SKM-1 treated with dmso at 0.1 percent for 144 hours (cell line): ENCODE results near the gene GBP6.
"Not testable (repeated sequence)": the region's sequence is repeated elsewhere in the genome, so short reads cannot be mapped to it uniquely, and the experiment has no call there.

ENCODE experiments used
- DNase-seq: peaks from one replicate; lab custom pipeline; 2025; ENCODE audit not compliant: unreplicated experiment; lab: John Stamatoyannopoulos, UW

The GBP6 gene, protein sequence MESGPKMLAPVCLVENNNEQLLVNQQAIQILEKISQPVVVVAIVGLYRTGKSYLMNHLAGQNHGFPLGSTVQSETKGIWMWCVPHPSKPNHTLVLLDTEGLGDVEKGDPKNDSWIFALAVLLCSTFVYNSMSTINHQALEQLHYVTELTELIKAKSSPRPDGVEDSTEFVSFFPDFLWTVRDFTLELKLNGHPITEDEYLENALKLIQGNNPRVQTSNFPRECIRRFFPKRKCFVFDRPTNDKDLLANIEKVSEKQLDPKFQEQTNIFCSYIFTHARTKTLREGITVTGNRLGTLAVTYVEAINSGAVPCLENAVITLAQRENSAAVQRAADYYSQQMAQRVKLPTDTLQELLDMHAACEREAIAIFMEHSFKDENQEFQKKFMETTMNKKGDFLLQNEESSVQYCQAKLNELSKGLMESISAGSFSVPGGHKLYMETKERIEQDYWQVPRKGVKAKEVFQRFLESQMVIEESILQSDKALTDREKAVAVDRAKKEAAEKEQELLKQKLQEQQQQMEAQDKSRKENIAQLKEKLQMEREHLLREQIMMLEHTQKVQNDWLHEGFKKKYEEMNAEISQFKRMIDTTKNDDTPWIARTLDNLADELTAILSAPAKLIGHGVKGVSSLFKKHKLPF

DNA sequence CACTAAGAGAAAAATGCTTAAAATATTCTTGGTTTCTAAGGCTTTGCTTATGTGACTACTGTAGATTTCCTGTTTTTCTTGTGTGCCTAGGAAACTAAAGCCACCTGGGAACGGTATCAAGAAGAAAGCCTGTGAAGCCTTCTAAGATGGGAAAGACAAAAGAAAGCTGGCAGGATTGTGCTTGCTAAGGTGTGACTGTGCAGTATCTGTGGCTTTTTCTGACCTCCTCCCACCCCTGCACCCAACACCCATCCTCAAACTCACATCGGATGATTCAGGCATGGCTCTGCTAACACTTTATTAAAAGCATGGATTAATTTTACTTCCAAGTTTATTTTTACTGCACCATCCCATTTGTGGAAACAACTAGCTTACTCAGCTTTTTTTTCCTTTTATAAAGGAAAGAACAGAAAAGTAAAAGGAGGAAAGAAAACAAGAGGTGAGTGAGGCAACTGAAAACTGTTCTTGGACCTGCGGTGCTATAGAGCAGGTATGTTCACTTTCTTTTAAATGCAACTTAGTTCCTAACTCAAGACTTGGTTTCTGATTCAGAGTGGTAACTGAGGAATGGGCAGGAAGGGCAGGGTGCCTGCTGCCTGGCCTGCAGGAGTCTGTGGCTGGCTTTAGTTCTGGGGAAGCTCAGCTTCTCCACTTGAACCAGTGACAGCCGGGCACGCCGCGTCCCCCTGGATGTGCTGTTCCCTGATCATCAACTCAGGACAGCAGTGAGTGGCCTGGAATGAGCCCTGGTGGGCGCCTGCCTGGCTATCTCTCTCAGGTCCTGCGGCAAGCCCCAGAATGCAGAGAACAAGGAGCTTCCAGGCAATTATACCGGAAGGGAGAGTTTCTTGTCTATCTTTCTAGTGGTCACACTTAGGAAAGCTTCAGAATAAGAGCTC is at the start of gene GBP6:
TSS of gene GBP6 (plus strand) at position 422 of the 899 bp plus-strand sequence. CDS start 4,493 bp downstream, outside the sequence.
- DNase-seq = no peak

GRCh38 chr1:89322402-89322801 is 41.5 kb upstream of the GBP6 start:
- DNase-seq = no peak

DNA sequence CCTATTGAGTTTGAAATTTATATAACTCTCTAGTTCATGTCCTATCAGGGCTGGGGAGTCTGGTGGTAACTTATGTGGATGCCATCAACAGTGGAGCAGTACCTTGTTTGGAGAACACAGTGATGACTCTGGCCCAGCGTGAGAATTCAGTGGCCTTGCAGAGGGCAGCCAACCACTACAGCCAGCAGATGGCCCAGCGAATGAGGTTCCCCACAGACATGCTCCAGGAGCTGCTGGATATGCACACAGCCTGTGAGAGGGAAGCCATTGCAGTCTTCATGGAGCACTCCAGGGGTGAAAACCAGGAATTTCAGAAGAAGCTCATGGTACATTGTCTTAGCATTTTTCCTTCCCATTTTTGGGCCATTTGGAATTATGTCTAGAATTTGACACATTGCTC is 32.0 kb upstream of the GBP6 start:
- no peak for DNase-seq

GRCh38 chr1:89332461-89332860 is 31.4 kb upstream of the GBP6 start:
- DNase-seq = no peak

GRCh38 chr1:89335486-89335885 is 28.4 kb upstream of the GBP6 start:
- DNase-seq = no peak

DNA sequence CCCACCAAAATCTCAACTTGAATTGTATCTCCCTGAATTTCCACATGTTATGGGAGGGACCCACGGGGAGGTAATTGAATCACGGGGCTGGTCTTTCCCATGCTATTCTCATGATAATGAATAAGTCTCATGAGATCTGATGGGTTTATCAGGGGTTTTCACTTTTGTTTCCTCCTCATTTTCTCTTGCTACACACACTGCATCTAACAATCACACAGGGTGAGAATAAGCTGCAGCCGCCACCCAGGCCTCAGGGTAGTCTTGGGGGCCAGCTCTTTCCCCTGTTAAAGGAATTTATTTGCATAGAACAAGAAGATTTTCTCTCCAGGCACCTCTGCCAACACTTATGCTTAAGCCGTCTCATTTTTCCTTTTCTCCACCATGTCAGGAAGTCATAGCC is 26.0 kb upstream of the GBP6 start:
- DNase-seq = no peak

DNA sequence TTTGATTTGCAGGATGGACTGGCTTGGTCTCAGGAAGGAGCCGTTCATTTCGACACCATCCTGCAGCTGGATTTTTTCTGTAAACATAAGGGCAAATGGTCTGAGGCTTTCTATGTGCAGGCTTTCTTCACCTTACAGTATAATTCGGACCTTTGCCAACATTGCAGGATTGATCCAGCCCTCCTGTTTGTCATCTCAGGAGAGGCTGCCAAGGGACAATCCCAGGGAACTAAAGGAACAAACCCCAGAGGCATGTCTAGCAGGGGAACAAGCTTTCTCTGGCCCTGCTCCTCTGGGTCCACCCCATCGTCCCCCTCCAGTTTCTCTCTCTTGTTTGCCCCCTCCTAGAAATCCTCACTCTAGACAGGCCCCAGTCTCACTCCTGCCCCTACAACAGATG is 24.8 kb upstream of the GBP6 start:
- no peak for DNase-seq

DNA sequence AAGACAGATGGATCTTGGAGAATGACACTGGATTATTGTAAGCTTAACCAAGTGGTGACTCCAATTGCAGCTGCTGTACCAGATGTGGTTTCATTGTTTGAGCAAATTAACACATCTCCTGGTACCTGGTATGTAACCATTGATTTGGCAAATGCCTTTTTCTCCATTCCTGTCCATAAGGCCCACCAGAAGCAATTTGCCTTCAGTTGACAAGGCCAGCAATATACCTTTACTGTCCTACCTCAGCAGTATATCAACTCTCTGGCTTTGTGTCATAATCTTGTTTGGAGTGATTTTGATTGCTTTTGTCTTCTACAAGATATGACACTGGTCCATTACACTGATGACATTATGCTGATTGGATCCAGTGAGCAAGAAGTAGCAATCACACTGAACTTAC is 18.4 kb upstream of the GBP6 start:
- not testable (repeated sequence) for DNase-seq

- DNase-seq = no peak
These were observed 16.6 kb upstream of the GBP6 start for GRCh38 chr1:89347296-89347695.

GRCh38 chr1:89350298-89350697 is 13.6 kb upstream of the GBP6 start:
- DNase-seq = no peak

- DNase-seq = peak; percentile 84
These were observed 12.1 kb upstream of the GBP6 start for GRCh38 chr1:89351597-89352311.

GRCh38 chr1:89352421-89352820 is 11.4 kb upstream of the GBP6 start:
- no peak for DNase-seq

DNA sequence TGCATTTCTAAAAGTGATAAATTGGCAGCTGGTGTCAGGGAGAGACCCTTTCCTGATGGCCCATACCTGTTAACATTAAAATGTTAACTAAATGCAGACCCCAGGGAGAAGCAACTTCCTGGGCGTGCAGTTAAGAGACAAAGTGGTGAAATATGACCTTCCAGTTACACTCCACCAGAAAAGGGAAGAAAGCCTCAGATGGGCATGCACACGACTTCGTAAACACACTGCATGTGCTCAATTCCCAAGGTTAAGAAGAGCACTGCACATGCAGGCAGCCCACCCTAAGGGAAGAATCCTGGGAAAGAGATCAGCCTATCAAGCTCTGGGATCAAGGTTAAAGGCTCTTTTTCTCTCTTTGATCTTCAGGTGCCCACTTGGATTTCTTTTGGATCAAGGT is 9.7 kb upstream of the GBP6 start:
- DNase-seq = peak; percentile 53

- DNase-seq = no peak
These were observed 8.8 kb upstream of the GBP6 start for GRCh38 chr1:89355056-89355455.

DNA sequence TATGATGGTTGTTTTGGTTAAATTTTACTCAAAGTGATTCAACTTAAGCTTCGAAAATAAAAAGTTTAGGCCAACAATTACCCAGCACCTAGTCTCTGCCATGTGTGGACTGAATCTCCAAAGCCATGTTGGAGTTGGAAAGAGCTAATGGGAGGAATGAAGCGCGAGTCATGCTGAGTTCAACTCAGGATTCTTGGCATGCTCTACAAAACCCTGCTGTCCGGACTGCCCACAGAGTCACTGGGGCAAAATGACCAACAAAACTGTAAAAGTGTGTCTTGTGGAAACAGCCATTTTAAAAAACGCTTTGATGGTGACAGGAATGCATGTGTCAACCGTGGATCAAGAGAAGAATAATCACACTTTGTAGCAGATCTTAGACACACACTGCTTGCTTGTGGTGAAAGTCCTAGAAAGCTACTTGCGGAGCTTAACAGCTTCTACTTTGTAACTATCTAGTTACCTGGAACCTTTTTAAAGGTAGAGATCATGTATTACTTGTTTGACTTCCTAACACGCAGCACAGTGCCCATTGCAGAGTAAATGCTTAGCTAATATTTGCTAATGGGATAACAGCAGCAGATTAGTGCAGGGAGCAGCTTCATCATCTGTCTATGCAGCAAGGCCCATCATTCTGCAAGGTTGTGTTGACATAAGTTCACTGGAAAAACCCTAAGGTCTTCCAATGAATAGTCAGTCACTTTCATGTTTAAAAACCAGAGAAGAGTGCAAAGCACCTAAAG is 7.0 kb upstream of the GBP6 start:
- DNase-seq = no peak

- DNase-seq = peak; percentile 82
These were observed 5.5 kb upstream of the GBP6 start for GRCh38 chr1:89358287-89358893.

DNA sequence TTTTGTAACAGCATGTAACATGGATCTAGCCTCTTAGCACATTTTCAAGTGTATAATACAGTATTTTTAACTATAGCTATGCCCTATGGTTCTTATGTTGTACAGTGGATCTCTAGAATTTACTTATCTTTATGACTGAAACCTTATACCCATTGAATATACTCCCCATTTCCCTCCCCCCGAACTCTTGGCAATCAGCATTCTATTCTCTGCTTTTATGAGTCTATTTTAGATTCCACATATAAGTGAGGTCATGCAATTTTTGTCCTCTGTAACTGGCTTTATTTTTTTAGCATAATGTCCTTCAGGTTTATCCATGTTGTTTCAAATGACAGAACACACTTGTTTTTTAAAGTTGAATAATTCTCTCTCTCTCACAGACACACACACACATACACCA is 3.1 kb upstream of the GBP6 start:
- DNase-seq = no peak

- no peak for DNase-seq
These were observed 2.2 kb upstream of the GBP6 start for GRCh38 chr1:89361681-89362080.

- no peak for DNase-seq
These were observed 663 bp upstream of the GBP6 start for GRCh38 chr1:89363196-89363595.
